GM19468 (cell line): ENCODE data around the gene CPXM1.
"Not testable (repeated sequence)": the region's sequence is repeated elsewhere in the genome, so short reads cannot be mapped to it uniquely, and the experiment has no call there.

Experiments used
- ATAC-seq: cut with Tn5 transposase; IDR thresholded peaks from one replicate; pipeline ENCODE4 v1.9.1; 2021; ENCODE audit warnings: mild to moderate bottlenecking, moderate library complexity, moderate number of reproducible peaks; ENCODE audit not compliant: unreplicated experiment; ENCODE audit errors: extremely low read depth

Gene CPXM1

DNA sequence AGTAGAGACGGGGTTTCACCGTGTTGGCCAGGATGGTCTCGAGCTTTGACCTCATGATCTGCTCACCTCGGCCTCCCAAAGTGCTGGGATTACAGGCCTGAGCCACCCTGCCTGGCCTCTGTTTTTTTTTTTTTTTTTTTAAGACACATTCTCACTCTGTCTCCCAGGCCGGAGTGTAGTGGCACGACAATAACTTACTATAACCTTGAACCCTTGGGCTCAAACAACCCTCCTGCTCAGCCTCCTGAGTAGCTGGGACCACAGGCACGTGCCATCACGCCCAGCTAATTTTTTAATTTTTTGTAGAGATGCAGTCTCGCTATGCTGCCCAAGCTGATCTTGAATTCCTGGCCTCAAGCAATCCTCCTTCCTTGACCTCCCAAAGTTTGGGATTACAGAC is 26.6 kb downstream of the CPXM1 start:
- ATAC-seq = no peak

DNA sequence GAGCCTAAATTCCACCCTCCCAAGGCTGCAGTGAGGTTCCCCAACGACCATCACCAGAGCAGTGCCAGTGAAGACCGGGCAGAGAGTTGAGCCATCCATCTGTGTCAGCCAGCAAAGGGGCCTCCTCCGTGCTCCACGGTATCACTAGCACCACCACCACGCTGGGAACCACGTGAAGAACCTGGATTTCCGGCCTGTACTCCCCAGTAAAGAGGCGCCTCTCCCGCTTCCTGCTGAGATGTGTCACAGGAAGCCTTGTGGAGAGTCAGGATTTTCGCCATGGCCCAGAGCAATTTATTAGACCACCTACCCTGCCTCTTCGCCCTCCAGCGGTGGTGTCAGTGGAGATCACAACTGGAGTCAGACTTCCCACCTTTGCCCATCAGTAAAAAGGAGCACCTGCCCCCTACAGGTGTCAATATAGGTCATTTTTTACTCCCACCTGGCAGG is 28.8 kb downstream of the CPXM1 start:
- ATAC-seq = no peak

DNA sequence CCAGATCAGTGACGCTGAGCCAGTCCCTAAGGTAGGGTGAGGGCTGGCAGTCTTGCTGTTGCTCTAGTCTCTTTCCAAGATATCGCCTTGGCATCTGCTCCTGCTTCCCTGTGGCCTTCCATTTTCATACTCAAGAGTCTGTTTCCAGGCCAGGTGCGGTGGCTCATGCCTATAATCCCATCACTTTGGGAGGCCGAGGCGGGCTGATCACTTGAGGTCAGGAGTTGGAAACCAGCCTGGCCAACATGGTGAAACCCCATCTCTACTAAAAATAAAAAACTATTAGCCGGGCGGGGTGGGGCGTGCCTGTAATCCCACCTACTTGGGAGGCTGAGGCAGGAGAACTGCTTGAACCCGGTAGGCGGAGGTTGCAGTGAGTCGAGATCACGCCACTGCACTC is 30.3 kb downstream of the CPXM1 start:
- ATAC-seq = not testable (repeated sequence)

DNA sequence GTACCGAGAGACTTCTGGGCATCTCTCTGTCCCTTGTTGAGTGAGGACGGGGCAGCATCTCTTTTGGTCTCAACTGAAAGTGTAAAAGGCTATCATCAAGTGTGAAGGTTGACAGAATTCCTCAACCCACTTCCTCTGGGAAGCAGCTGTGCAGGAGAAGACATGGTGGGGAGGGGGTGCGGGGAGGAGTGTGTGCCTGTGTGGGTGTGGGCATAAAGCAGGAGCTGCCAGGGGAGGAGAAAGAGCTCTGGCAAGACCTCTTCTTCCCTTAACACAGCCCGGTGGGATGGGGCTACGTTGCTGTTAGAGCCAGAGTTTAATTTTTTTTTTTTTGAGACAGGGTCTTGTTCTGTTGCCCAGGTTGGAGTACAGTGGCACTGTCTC is 31.8 kb downstream of the CPXM1 start:
- no peak for ATAC-seq

DNA sequence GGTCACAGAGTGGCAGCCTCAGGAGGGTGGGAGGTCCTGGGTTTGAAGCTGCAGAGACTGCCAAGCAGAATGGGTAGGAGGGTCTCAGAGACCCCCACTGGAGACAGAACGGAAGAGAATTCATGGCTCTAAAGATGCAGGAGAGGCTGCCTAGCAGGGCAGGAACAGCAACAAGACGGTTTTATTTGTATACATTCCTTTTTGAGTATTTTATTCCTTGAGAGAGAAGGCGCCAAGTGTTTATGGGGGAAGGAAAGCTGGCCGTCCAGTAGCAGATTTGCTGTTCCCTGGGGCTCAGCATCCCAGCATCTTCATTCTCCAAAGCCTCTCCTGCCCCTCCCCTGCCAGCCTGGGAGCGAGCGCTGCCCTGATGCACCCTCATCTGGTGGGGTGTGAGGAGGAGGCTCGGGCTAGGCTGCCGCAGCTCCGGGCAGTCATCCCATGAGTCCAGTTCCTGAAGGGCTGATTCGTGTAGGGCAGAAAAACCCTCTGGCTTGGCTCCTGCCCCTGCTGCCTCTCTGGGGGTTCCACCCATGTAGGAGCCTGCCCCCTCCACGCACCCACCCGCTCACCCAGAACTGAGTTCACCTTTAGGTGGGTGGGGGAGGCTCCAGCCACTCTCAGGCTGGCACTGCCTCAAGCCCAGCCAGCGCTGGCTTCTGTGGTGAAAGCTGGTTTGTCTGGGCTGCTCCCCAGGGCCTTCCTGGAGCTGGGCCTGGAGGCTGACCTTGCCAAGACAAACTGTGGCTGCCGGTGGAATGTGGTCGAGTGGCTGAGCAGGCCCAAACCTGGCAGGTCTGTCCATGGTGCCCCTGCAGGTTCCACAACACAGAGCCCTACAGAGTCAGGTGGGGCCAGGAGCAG is 32.4 kb downstream of the CPXM1 start:
- no peak for ATAC-seq

DNA sequence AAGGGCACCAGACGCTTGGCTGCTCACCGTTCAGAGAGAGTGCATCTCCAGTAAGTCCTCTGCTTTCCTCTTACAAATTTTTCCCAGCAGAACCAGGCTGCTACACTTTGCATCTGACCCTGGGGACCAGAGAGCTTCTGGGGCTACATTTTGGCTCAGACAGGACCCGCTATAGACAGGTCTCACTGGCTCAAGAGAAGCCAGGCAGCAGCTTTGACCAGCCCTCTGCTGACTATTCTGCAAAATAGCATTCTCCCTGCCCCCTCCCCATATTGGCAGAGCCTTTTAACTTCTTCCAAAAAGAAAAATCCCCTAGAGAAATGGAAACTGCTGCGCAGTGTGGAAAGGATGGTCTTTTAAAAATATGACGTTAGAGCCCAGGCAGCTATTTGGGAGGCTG is 37.2 kb downstream of the CPXM1 start:
- ATAC-seq = no peak

DNA sequence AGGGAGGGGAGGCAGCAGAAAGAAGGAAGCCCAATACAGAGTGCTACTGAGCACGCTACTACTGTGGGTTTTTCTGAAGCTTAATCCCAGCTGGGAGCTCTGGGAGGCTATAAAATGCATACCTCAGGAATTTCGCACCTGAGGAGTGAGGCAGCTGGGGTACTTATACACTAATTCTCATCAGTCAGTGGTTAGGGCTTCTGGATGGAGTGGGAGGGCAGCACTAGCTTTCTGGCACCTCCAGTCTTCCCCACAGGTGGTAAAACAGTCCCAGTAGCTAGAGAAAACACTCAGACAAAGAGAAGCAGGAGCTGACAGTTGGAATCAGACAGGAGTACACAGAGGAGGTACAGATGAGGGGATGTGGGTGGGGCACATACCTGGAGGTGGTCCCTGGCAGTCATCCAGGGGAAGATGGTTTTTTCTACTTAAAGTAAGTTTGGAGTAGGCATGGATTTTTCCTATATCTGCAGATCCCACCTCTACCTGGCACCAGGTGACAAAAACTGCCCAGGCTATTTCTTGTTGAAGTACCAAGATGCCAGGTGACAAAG is 37.8 kb downstream of the CPXM1 start:
- ATAC-seq = no peak

DNA sequence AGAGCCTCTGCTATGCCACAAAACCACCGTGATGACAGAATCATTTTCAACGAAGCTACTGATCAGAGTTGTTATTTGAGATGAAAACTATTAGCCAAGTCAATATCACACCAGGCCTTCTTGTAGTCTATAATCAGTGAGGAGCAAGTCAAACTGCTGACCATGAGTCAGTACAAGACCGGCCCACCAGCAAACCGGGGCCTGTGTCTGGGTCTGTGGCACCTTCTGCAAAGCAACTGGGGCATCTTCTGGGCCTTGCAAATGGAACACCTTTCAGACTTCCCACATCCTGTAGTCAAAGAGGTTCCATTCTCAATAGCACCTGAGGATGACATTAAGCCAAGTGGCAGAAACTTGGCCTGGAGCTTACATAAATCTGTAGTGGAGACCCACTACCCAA is 38.5 kb downstream of the CPXM1 start:
- ATAC-seq = no peak

DNA sequence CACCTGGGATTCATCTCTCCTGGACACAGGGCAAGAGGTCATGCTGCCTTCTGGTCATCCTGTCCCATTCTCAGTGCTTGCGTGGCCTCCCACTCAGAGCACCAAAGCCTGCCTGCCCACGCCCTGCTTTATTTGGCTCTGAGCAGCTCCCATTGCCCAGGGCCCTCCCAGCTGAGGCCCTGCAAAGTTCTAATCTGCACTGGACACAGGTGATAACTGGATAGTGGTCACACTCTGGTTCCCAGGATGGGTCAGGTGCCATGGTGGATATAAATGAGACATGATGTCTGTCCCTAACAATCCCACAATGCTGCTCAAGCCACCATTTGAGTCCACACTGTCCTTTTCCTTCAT is 39.5 kb downstream of the CPXM1 start:
- ATAC-seq = no peak

DNA sequence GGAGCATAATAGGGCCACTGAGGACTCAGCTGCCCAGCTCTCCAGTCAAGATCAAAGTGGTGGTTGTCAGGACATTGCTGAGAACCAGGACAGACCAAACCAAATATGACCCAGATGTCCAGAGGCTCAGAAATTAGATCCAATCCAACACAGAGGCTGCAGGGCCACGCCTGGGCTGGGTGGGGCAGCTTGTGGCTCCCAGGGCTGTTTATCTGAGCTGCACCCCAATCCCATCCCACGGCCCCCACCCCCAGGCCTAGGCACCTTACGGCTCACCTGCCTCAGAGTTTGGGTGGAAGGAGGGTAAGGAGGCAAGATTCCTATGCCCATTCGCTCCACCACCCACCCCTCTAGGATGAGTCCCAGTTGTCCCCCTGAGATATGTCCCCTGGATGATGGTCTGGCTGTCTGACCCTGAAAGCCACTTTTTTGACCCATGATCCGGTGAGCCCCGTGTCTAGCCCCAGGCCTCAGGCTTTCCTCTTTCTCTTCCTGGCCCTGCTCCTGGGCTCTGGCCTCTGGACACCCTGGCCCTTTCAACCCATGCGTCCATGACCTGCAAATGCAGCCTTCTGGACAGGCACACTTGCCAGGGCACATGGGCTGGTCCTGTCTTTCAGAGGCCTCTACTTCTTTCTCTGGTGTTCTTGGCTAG is 40.0 kb downstream of the CPXM1 start:
- no peak for ATAC-seq

DNA sequence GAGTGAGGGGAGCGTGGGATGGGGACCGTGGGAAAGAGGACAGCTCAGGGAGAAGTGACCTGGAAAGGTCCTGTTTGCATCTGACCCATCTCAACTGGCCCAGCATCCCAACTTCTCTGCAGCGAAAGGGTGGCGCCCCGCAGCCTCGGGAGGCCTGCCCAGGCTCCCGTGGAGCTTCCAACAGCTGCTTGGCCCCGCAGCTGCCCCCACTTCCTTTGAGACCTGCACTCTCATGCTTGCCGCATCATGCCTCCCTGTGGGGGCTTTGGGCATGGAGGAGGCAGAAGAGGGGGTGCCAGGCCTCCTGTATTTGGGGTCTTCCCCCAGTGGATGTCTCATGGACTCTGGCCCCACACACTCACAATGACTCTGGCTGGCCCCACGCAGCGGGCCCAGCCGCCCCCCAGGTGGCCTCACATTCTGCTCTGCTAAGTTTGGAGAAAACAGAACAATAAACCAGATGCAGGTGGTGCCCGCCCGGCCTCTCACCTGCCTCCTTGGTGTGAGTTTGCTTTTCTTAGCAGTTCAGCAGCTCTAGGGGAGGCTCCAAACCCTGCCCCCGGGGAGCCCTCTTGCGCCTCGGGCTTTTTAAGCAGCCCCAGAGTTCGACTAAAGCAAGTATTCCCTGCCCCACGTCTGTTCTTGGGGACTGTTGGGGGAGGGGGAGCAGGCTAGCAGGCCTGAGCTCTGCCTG is 40.7 kb downstream of the CPXM1 start:
- ATAC-seq = no peak

DNA sequence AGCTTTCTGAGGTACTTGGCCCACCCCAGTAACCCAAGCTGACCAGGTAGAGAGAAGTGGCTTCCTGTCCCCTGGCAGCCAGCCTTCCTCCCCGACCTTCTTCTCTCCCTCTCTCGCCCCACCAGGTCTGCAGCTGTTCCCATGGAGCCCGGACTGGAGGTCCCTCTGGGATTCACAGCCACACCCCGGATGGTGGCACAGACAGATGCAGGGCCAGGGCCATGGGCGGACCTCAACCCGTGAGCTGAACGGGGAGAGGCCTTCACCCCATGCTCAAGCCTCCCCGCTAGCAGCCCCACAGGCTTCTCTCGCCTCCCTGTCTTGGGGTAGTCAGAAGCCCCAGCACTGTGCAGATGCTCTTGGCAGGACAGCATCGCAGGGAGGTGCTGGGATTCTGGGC is 41.3 kb downstream of the CPXM1 start:
- ATAC-seq = no peak

DNA sequence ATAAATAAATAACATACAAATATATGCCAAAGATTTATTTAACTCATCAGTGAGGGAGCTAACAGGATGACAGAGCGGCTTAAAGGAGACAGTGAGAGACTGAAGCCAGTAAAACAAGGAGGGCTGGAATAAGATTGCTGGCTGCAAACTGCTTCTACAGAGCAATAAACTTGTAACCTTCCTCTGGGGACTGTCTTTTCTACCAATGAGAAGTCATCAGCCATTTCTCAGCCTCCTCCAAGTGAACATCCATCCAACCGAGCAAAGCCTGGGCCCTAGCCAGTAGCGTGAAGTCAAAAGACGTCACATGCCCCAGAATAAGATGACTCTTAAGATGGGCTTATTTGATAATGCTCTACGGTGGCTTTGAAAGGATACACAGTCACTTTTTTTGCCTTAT is 42.5 kb downstream of the CPXM1 start:
- ATAC-seq = no peak

DNA sequence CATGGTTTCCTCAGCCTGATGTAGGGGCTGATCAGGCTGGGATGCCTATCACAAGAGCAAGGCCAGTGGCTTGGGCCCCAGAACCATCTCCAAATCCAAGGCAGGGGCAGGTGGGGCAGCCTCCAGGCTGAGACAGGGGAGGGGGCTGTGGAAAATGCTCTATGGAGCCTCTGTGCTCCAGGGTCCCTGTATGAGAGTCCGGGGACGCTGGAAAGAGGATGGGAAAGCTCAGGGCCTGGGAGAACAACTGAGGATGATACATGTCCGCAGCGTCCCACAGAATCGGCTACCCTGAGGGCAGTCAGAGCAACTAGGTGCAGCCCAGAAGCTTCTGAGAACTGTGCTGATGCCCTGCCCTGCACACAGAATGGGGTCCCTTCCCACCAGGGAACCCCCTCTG is 43.4 kb downstream of the CPXM1 start:
- ATAC-seq = no peak

DNA sequence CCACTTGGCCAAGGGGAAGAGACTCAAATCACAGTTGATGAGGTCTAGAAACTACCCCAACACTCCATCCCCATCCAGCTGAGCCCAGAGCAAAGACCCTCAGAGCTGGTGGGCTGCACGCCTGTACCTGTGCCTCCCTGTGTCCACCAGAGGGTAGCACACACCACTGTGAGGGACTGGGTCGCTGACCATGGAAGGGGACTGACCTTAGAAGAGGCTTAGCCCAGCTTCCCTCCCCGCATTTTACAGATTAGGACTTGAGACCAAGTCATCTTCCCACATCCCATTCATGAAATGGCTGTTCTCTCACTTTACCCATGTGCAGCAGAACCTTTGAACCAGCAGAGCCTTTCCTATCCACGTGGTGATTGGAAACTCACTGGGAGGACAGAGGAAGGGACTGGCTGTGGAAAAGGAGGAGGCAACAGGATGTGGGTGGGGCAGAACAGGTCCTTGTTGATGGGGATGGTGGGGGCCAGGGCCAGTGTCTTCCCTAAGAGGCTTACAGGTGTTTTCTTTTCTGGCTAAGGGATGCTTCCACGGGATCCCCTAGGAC is 44.3 kb downstream of the CPXM1 start:
- no peak for ATAC-seq

DNA sequence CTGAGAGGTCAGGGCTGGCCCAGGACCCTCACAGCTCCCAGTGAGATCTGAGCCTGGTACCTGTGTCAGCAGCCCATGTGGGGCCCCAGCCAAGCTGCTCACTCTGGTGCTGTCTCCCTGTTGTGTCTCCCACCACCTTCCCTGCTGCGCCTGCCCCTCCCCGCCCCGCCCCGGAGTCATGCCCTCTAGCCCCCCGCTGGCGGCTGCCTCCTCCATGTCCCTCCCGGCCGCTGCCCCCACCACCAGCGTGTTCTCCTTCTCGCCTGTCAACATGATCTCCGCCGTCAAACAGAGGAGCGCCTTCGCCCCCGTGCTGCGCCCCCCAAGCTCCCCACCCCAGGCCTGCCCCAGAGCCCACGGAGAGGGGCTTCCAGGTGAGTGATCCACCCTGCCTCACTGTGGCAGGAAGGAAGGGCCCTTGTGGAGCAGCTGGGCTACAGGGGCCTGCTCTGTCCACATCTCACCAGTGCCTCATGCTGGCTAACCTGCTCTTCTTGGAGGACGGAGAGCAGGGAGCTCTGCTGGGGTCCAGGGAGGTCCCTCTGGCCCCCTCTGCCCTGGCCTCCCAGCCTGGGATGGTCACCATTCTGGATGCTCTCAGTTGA is 44.9 kb downstream of the CPXM1 start:
- no peak for ATAC-seq

DNA sequence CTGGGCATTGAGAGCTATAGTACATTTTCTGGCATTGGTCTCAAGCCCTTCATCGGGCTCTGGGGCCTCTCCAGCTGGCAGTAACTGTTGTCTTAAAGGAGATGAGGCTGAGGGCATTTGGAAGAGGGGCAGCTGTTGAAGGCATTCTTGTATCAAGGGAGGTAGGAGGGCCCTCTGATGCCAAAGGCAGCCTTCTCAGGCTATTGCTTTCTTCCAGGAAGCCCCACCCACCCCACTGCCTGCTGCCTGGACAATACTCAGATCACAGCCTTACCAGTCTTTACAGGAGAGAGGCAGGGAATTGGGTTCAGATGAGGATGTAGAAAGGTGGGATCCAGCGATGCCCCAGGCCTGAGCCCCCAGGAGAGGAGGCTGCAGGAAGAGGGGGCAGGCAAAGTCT is 46.0 kb downstream of the CPXM1 start:
- no peak for ATAC-seq

DNA sequence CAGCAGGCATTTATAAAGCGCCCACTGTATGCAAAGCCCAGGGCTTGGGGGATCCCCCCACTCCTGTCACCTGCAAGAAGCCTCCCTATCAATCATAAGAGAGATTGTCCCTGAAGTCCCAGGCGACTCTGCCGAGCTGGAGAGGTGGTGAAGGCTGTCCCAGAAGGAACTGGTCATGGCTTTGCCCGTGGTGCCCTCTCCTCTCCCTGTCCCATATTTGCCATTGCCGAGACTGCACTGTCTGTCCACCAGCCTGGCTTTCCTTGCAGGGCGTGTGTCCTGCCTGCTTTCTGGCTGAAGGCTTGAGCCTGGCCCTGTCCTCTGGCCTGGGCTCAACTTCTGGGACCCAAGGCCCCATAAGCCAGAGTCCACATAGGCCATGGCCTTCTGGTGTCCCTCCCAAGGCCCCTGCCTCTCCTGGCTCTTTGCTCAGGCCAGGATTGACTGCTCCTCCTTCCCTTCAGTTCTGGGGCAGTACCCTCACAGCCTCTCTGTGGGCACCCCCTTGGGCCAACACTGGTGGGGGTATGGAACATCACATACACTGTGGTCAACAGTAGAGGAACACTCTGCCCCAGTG is 46.9 kb downstream of the CPXM1 start:
- ATAC-seq = no peak

DNA sequence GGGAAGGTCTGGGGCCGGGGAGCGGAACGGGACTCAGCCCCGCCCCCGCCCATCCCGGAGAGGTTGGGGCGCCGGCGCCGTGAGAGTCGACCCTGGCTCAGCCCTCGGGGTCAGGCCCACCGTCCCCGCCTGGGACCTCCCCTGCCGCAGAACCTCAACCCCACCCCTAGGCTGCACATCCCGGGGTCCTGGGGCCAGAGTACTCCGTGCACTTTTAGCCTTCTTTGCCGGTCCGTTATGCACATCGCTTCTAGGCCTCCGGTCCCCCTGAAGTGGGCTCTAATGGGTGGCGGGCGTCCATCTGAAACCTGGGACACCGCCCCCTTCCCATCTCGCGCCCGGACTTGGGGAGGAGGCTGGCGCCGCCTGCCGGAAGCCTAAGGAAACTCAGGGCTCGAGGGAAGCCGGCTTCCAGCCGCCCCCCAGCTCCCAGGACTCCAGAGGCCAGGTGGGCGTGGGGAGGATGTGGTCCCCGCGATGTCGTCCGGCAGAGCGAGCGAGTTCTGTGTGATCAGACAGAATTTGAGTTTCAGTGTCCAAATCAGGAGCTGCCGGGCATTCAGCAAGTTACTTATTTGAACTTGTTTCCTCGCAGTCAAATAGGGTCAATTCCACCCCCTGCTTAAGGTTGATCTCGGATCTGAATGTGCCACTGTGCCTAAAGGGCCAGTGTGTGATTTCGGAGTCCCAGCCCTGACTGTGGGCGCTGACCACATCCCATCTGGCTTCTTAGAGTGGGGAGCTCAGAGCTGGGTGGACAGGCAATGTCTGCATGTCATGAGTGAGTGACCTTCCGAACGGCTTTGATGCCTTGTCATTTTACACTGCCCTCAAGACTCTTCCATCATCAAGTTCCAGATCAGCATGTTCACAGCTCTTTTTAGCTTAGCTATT is 47.6 kb downstream of the CPXM1 start:
- ATAC-seq = no peak
